Loucy (cell line): ENCODE data around the gene ZNF292.

Experiments used
- H2AFZ ChIP-seq: fragments of 200-600 bp; sonication (generic); 2 replicates; pipeline ENCODE4 v1.6.0; 2016; ENCODE audit warnings: antibody characterized with exemption, mild to moderate bottlenecking, low read length, moderate library complexity
- H3F3A ChIP-seq: fragments of 200-600 bp; 2 replicates; pipeline ENCODE4 v1.6.0; 2016; ENCODE audit warnings: antibody characterized with exemption, low read depth, mild to moderate bottlenecking
- H3K27me3 ChIP-seq: fragments of 200-600 bp; sonication (generic); 2 replicates; pipeline ENCODE4 v1.6.1; 2014; ENCODE audit warnings: low read length, mild to moderate bottlenecking; ENCODE audit not compliant: insufficient read depth, poor library complexity, severe bottlenecking
- H3K36me3 ChIP-seq: fragments of 200-600 bp; sonication (generic); 2 replicates; pipeline ENCODE4 v1.6.1; 2016; ENCODE audit warnings: low read length; ENCODE audit not compliant: insufficient read depth
- H3K4me1 ChIP-seq: fragments of 200-600 bp; sonication (generic); 2 replicates; pipeline ENCODE4 v1.5.1; 2014; ENCODE audit warnings: low read length, mild to moderate bottlenecking; ENCODE audit not compliant: insufficient read depth, poor library complexity, severe bottlenecking
- H3K4me2 ChIP-seq: fragments of 200-600 bp; sonication (generic); 2 replicates; pipeline ENCODE4 v1.6.0; 2014; ENCODE audit warnings: antibody characterized with exemption, low read length, low read depth, mild to moderate bottlenecking; ENCODE audit not compliant: poor library complexity, severe bottlenecking
- H3K4me3 ChIP-seq: fragments of 200-600 bp; sonication (generic); 2 replicates; pipeline ENCODE4 v1.5.1; 2014; ENCODE audit warnings: low read length, mild to moderate bottlenecking, mixed read lengths; ENCODE audit not compliant: poor library complexity, severe bottlenecking
- H3K79me2 ChIP-seq: fragments of 200-600 bp; sonication (generic); 2 replicates; pipeline ENCODE4 v1.6.1; 2014; ENCODE audit warnings: low read length; ENCODE audit not compliant: insufficient read depth
- H3K9ac ChIP-seq: fragments of 200-600 bp; sonication (generic); 2 replicates; pipeline ENCODE4 v1.6.0; 2014; ENCODE audit warnings: mild to moderate bottlenecking, low read depth, low read length, moderate library complexity; ENCODE audit not compliant: poor library complexity, severe bottlenecking
- H3K9me2 ChIP-seq: fragments of 200-600 bp; sonication (generic); replicated peaks from 2 replicates; pipeline ENCODE4 v1.6.1; 2016; ENCODE audit warnings: low read depth, low read length, mixed read lengths
- H3K9me3 ChIP-seq: fragments of 200-600 bp; sonication (generic); 2 replicates; pipeline ENCODE4 v1.6.1; 2014; ENCODE audit warnings: mild to moderate bottlenecking, antibody characterized with exemption, low read length, low read depth; ENCODE audit not compliant: insufficient read depth
- H4K20me1 ChIP-seq: fragments of 200-600 bp; sonication (generic); 2 replicates; pipeline ENCODE4 v1.6.0; 2014; ENCODE audit warnings: antibody characterized with exemption, low read length, mild to moderate bottlenecking; ENCODE audit not compliant: insufficient read depth, poor library complexity, severe bottlenecking
- EZH2phosphoT487 ChIP-seq: fragments of 200-600 bp; IDR thresholded peaks from 2 replicates; pipeline ENCODE4 v1.6.1; 2018; ENCODE audit warnings: antibody characterized with exemption, mild to moderate bottlenecking, moderate library complexity, borderline replicate concordance
- TF ChIP-seq, protein P1 (sequence below): fragments of 200-600 bp; sonication (generic); conservative IDR thresholded peaks from 2 replicates; pipeline ENCODE4 v1.5.1; 2014; ENCODE audit warnings: mild to moderate bottlenecking, antibody characterized with exemption, low read length

The ZNF292 gene

GRCh38 chr6:87122477-87122876 is 32.9 kb upstream of the ZNF292 start:
- Histone ChIP-seq H3K9me2 (no peaks in the 10 kb centered on the region), H3K9ac (no peak overlapping the region), H3K4me1 (no peaks in the 10 kb centered on the region), H4K20me1 (no peaks in the 10 kb centered on the region), H3K4me3 (no peak overlapping the region), H2AFZ (no peak overlapping the region), H3K79me2 (no peaks in the 10 kb centered on the region), H3K27me3 (no peaks in the 10 kb centered on the region), H3F3A (no peaks in the 10 kb centered on the region), H3K36me3 (no peaks in the 10 kb centered on the region), H3K4me2 (no peak overlapping the region), H3K9me3 (no peaks in the 10 kb centered on the region)
- TF ChIP-seq, protein P1, sequence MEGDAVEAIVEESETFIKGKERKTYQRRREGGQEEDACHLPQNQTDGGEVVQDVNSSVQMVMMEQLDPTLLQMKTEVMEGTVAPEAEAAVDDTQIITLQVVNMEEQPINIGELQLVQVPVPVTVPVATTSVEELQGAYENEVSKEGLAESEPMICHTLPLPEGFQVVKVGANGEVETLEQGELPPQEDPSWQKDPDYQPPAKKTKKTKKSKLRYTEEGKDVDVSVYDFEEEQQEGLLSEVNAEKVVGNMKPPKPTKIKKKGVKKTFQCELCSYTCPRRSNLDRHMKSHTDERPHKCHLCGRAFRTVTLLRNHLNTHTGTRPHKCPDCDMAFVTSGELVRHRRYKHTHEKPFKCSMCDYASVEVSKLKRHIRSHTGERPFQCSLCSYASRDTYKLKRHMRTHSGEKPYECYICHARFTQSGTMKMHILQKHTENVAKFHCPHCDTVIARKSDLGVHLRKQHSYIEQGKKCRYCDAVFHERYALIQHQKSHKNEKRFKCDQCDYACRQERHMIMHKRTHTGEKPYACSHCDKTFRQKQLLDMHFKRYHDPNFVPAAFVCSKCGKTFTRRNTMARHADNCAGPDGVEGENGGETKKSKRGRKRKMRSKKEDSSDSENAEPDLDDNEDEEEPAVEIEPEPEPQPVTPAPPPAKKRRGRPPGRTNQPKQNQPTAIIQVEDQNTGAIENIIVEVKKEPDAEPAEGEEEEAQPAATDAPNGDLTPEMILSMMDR: no peak
- TF ChIP-seq EZH2phosphoT487: no peak

- Histone ChIP-seq H3K9me3 (no peaks in the 10 kb centered on the region), H3K4me3 (no peak overlapping the region), H3K9ac (no peak overlapping the region), H4K20me1 (no peaks in the 10 kb centered on the region), H3K4me2 (no peak overlapping the region), H3K9me2 (no peaks in the 10 kb centered on the region), H3K4me1 (no peaks in the 10 kb centered on the region), H3K79me2 (no peaks in the 10 kb centered on the region), H3K27me3 (no peaks in the 10 kb centered on the region), H3K36me3 (no peaks in the 10 kb centered on the region), H2AFZ (no peak overlapping the region), H3F3A (no peaks in the 10 kb centered on the region)
- no peak for TF ChIP-seq EZH2phosphoT487
- TF ChIP-seq, protein P1: no peak
These were observed 31.3 kb upstream of the ZNF292 start for GRCh38 chr6:87124074-87124473.

GRCh38 chr6:87126501-87126900 is 28.9 kb upstream of the ZNF292 start:
- no peaks in the 10 kb centered on the region for H3K36me3 ChIP-seq
- H3K4me3 ChIP-seq: no peak overlapping the region
- H3K79me2 ChIP-seq: no peaks in the 10 kb centered on the region
- no peaks in the 10 kb centered on the region for H3K9me3 ChIP-seq
- no peaks in the 10 kb centered on the region for H4K20me1 ChIP-seq
- no peaks in the 10 kb centered on the region for H3K9me2 ChIP-seq
- H2AFZ ChIP-seq: no peak overlapping the region
- no peak overlapping the region for H3K9ac ChIP-seq
- H3K27me3 ChIP-seq: no peaks in the 10 kb centered on the region
- H3F3A ChIP-seq: no peaks in the 10 kb centered on the region
- H3K4me2 ChIP-seq: no peak overlapping the region
- TF ChIP-seq EZH2phosphoT487: no peak
- TF ChIP-seq, protein P1: no peak
- H3K4me1 ChIP-seq: no peaks in the 10 kb centered on the region
